HCT116 (cell line): ENCODE data around the gene GNA12. TPM values are rescaled to one million over a fixed set of nuclear protein-coding genes. Genes with fewer than 3 reads are reported as not detected.

Source experiments
- ATAC-seq: fragments of 200-7000 bp; cut with Tn5 transposase; 2 replicates; pipeline ENCODE4 v1.9.1; 2020; ENCODE audit warnings: mild to moderate bottlenecking, moderate library complexity
- BruUV-seq: library from RNA; stranded (reverse); fragments of 400-500 nt; replicated peaks from 2 replicates; lab custom pipeline; 2021; lab: Mats Ljungman, UMichigan
- CTCF ChIA-PET: fragments of 300-600 bp; sonication (Branson Sonifier 250); formaldehyde crosslinking; loops from one replicate; lab custom pipeline; 2021; ENCODE audit warnings: antibody characterized with exemption; lab: Charles Lee
- POLR2A ChIA-PET: fragments of 300-600, 350-600 bp; sonication (Branson Sonifier 250); formaldehyde crosslinking; loops from one replicate; lab custom pipeline; 2021; ENCODE audit warnings: antibody characterized with exemption; lab: Charles Lee
- RAD21 ChIA-PET, 2 experiments: fragments of 300-600 bp; sonication (Branson Sonifier 250); formaldehyde crosslinking; loops; one replicate each; lab custom pipeline; 2023; ENCODE audit warnings: low total read pairs in 2 of 2; ENCODE audit not compliant: uncharacterized antibody in 2 of 2, unreplicated experiment in 2 of 2, low non-redundant PET in 1 of 2; lab: Charles Lee
- DNase-seq: peaks from one replicate; pipeline ENCODE4 v3.0.0-alpha.2; 2010; ENCODE audit warnings: low read depth, low spot score
- H2AFZ ChIP-seq: fragments of 200-600 bp; shearing (Covaris generic), sonication (generic); 2 replicates; pipeline ENCODE4 v1.6.1; 2017; ENCODE audit warnings: low read depth, mixed run types, mixed read lengths, antibody characterized with exemption, low read length; ENCODE audit not compliant: poor library complexity, severe bottlenecking
- H3K27ac ChIP-seq: 2 replicates; pipeline ENCODE4 v1.5.1; 2012; ENCODE audit warnings: low read depth, low read length
- H3K27me3 ChIP-seq: fragments of 200-600 bp; sonication (generic); 2 replicates; pipeline ENCODE4 v1.6.1; 2016; ENCODE audit warnings: mixed run types, low read length, mixed read lengths; ENCODE audit not compliant: insufficient read depth
- H3K36me3 ChIP-seq, 2 experiments: fragments of 200-500 bp in 1 of 2; fragments of 200-600 bp in 1 of 2; sonication (Bioruptor generic) in 1 of 2; sonication (generic) in 1 of 2; 2 replicates each; pipeline versions ENCODE4 v1.5.1 to v1.6.1; 2014 to 2016; ENCODE audit warnings: low read length in 2 of 2, inconsistent platforms in 1 of 2, mixed read lengths in 1 of 2, mixed run types in 1 of 2; ENCODE audit not compliant: insufficient read depth in 2 of 2, control insufficient read depth in 1 of 2
- H3K4me1 ChIP-seq, 2 experiments: fragments of 200-600 bp in 1 of 2; sonication (generic) in 1 of 2; 2 replicates each; pipeline versions ENCODE4 v1.5.1 to v1.6.1; 2012 to 2017; ENCODE audit warnings: low read length in 2 of 2, inconsistent platforms in 1 of 2, mild to moderate bottlenecking in 1 of 2, mixed read lengths in 1 of 2, mixed run types in 1 of 2, moderate library complexity in 1 of 2; ENCODE audit not compliant: insufficient read depth in 2 of 2, control insufficient read depth in 1 of 2
- H3K4me2 ChIP-seq: fragments of 200-600 bp; sonication (generic); 2 replicates; pipeline ENCODE4 v1.6.1; 2017; ENCODE audit warnings: mixed run types, low read length, mixed read lengths
- H3K4me3 ChIP-seq, 2 experiments: fragments of 200-600 bp in 1 of 2; sonication (generic) in 1 of 2; replicated peaks in 1 of 2; 2 replicates each; pipeline ENCODE4 v1.5.1; 2011 to 2016; ENCODE audit warnings: low read length in 2 of 2, control low read depth in 1 of 2, low read depth in 1 of 2, mild to moderate bottlenecking in 1 of 2, mixed read lengths in 1 of 2, mixed run types in 1 of 2
- H3K79me2 ChIP-seq: fragments of 200-600 bp; sonication (generic); 2 replicates; pipeline ENCODE4 v1.6.1; 2017; ENCODE audit warnings: mild to moderate bottlenecking, mixed run types, low read length, moderate library complexity, mixed read lengths; ENCODE audit not compliant: insufficient read depth
- H3K9ac ChIP-seq: fragments of 200-600 bp; sonication (generic); 2 replicates; pipeline ENCODE4 v1.6.1; 2016; ENCODE audit warnings: low read length, mixed read lengths
- H3K9me2 ChIP-seq: fragments of 200-600 bp; sonication (generic), shearing (Covaris generic); 2 replicates; pipeline ENCODE4 v1.6.1; 2017; ENCODE audit warnings: mixed run types, mild to moderate bottlenecking, moderate library complexity; ENCODE audit not compliant: insufficient read depth
- H3K9me3 ChIP-seq, 2 experiments: fragments of 200-500 bp in 1 of 2; fragments of 200-600 bp in 1 of 2; sonication (Bioruptor generic) in 1 of 2; sonication (generic) in 1 of 2; 2 replicates each; pipeline ENCODE4 v1.6.1; 2014 to 2017; ENCODE audit warnings: low read length in 2 of 2, mixed read lengths in 2 of 2, inconsistent platforms in 1 of 2, low read depth in 1 of 2, mild to moderate bottlenecking in 1 of 2, mixed run types in 1 of 2, moderate library complexity in 1 of 2; ENCODE audit not compliant: control insufficient read depth in 1 of 2, insufficient read depth in 1 of 2
- H4K20me1 ChIP-seq: fragments of 200-600 bp; sonication (generic), shearing (Covaris generic); 2 replicates; pipeline ENCODE4 v1.6.1; 2017; ENCODE audit warnings: mixed run types, mild to moderate bottlenecking, moderate library complexity; ENCODE audit not compliant: insufficient read depth
- CBX3 ChIP-seq: IDR thresholded peaks from 2 replicates; pipeline ENCODE4 v1.6.1; 2012; ENCODE audit warnings: low read depth
- ELF1 ChIP-seq: IDR thresholded peaks from 2 replicates; pipeline ENCODE4 v1.6.1; 2012; ENCODE audit warnings: low read depth, borderline replicate concordance
- EZH2 ChIP-seq: fragments of 200-600 bp; sonication (generic); IDR thresholded peaks from 2 replicates; pipeline ENCODE4 v1.6.1; 2017; ENCODE audit warnings: antibody characterized with exemption, mixed run types
- EZH2phosphoT487 ChIP-seq: fragments of 200-600 bp; IDR thresholded peaks from 2 replicates; pipeline ENCODE4 v1.6.1; 2018; ENCODE audit warnings: antibody characterized with exemption, borderline replicate concordance
- FOSL1 ChIP-seq: IDR thresholded peaks from 2 replicates; pipeline ENCODE4 v1.6.1; 2012; ENCODE audit warnings: low read depth
- POLR2A ChIP-seq: IDR thresholded peaks from 2 replicates; pipeline ENCODE4 v1.7.0; 2011; ENCODE audit warnings: borderline replicate concordance; ENCODE audit not compliant: insufficient read depth, insufficient read length; ENCODE audit errors: extremely low read depth
- SIN3A ChIP-seq: IDR thresholded peaks from 2 replicates; pipeline ENCODE4 v1.6.1; 2012; ENCODE audit warnings: low read depth
- SP1 ChIP-seq: IDR thresholded peaks from 2 replicates; pipeline ENCODE4 v1.6.1; 2012; ENCODE audit warnings: low read depth
- SRF ChIP-seq: IDR thresholded peaks from 2 replicates; pipeline ENCODE4 v1.6.1; 2012; ENCODE audit warnings: low read depth
- TCF7L2 ChIP-seq: IDR thresholded peaks from 2 replicates; pipeline ENCODE4 v1.7.0; 2011; ENCODE audit warnings: borderline replicate concordance, inconsistent platforms; ENCODE audit not compliant: insufficient read depth, insufficient read length; ENCODE audit errors: extremely low read depth
- YY1 ChIP-seq: IDR thresholded peaks from 2 replicates; pipeline ENCODE4 v1.6.1; 2011; ENCODE audit warnings: low read length, low read depth, moderate library complexity, mild to moderate bottlenecking; ENCODE audit not compliant: insufficient replicate concordance; ENCODE audit errors: extremely low read depth
- ZFX ChIP-seq: fragments of 450-650 bp; IDR thresholded peaks from 2 replicates; pipeline ENCODE4 v1.6.1; 2017
- ZNF274 ChIP-seq: fragments of 200-500 bp; sonication (Bioruptor generic); IDR thresholded peaks from 2 replicates; pipeline ENCODE4 v1.6.1; 2014; ENCODE audit warnings: mild to moderate bottlenecking, low read depth, low read length, inconsistent platforms
- intact Hi-C: fragments of 100-400 bp; cut with micrococcal nuclease; formaldehyde crosslinking; loops from 2 replicates; pipeline ENCODE4 v1.10.0; 2022
- total RNA-seq: library from RNA; stranded (reverse); gene quantifications from one replicate; pipeline ENCODE4 v1.2.1, GENCODE V29; 2021; ENCODE audit not compliant: unreplicated experiment
- TF ChIP-seq, protein P1 (sequence below): IDR thresholded peaks from 2 replicates; pipeline ENCODE4 v1.6.1; 2012
- TF ChIP-seq, protein P2 (sequence below): IDR thresholded peaks from 2 replicates; pipeline ENCODE4 v1.6.1; 2011; ENCODE audit warnings: mild to moderate bottlenecking, low read length, moderate library complexity; ENCODE audit not compliant: insufficient replicate concordance; ENCODE audit errors: extremely low read depth
- TF ChIP-seq, protein P3 (sequence below): IDR thresholded peaks from 2 replicates; pipeline ENCODE4 v1.6.1; 2012

The GNA12 gene
- total RNA-seq, 1 experiment from 2014 or later, result 32.6 TPM

DNA sequence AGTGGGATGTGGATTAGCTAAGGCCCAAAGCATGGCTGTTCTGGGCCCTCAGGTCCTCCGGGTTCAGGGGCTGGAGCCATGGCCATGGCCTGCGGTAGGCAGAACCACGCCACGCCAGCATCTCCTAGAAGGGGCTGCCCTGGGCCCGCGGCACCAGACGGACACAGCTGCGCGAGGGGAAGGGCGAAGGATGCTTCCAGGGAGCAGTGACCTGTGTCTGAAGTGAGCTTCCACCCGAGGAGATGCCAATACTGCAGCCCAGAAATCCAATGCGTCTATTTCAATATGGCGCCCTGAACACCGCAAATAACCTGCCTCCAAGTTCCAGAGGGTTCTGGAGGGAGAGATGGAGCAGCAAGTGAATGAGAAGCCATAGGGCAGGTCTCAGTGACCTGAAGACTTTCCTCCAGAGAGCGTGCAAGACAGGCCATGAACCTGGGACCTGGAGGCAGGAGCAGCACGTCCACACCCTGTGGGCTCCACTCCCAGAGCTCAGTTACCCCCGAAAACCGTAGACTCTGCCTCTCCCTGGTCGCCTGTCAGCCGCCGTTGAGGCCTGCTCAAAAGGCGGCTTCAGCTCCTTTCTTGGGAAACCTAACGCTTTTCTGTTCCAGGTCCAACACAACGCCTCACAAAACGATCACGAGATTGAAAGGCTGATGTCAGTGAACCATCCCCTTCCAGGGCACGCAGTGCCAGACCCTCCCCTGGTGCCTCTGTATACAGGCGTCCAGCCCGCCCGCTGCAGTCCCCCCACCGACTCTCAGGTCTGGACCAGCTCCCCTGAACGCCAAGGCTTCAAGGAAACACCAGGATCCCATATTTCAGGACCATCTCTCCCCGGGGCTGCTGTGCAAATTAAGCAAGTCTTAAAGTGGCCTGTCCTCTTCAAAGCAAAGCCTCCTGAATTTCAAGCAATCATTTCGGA, 118.7 kb downstream of the GNA12 start:
- Histone ChIP-seq H3K27ac (no peak overlapping the region), H3K4me1 (peaks cover 7 to 11% of the 10 kb centered on the region in 2 experiments), H3K4me3 (no peak overlapping the region), H3K79me2 (no peaks in the 10 kb centered on the region), H3K36me3 (no peaks in the 10 kb centered on the region), H2AFZ (no peak overlapping the region), H3K27me3 (no peaks in the 10 kb centered on the region), H4K20me1 (no peaks in the 10 kb centered on the region), H3K9me3 (no peaks in the 10 kb centered on the region), H3K9ac (no peak overlapping the region), H3K4me2 (no peak overlapping the region), H3K9me2 (no peaks in the 10 kb centered on the region)
- DNase-seq (no peak), ATAC-seq (no peak)
- intact Hi-C loops, result no loop called here
- TF ChIP-seq CBX3 (no peak), ZNF274 (no peak), FOSL1 (no peak), ZFX (no peak), POLR2A (no peak), YY1 (no peak)
- no TSS peak for BruUV-seq
- RAD21 ChIA-PET, result no interaction called here
- CTCF ChIA-PET, result no interaction called here
- POLR2A ChIA-PET, result no interaction called here

DNA sequence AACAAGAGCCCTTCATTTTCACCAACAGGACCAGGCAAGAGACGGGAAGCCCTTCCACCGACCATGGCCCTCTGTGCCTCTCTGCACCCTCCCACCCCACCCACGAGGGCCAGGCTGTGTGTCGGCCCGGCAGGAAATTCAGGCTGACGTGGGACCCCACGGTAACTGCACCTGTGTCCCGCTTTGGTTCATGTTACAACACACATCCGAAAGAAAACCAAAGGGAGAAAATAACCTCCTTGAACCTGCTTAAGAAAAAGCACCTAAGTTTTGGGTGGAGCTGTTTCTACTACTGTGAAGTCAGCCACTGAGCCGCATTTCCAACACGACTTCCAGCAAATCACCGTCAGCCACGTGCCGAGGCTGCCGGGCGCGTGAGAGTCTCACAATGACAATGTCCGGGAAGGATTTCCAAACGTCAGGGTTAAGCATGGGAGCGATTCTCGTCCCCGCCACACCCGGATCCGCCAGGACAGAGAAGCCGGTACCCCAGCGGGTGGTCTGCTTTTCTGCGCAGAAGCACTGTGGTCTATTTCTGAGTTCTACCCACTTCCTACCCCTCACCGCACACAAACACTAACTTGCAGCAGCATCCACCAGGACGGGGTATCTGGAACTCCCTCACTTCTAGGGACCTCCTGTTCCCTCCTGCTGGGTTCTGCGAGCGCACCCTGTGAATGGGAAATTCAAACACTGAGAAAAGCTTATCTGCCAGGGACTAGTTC, 119.5 kb downstream of the GNA12 start:
- TF ChIP-seq SIN3A (no peak), POLR2A (no peak), TCF7L2 (no peak), SRF (no peak), SP1 (no peak), EZH2 (no peak), YY1 (no peak), ELF1 (no peak), EZH2phosphoT487 (no peak), FOSL1 (no peak)
- TF ChIP-seq, protein P1, sequence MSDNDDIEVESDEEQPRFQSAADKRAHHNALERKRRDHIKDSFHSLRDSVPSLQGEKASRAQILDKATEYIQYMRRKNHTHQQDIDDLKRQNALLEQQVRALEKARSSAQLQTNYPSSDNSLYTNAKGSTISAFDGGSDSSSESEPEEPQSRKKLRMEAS, result no peak
- TF ChIP-seq, protein P2, sequence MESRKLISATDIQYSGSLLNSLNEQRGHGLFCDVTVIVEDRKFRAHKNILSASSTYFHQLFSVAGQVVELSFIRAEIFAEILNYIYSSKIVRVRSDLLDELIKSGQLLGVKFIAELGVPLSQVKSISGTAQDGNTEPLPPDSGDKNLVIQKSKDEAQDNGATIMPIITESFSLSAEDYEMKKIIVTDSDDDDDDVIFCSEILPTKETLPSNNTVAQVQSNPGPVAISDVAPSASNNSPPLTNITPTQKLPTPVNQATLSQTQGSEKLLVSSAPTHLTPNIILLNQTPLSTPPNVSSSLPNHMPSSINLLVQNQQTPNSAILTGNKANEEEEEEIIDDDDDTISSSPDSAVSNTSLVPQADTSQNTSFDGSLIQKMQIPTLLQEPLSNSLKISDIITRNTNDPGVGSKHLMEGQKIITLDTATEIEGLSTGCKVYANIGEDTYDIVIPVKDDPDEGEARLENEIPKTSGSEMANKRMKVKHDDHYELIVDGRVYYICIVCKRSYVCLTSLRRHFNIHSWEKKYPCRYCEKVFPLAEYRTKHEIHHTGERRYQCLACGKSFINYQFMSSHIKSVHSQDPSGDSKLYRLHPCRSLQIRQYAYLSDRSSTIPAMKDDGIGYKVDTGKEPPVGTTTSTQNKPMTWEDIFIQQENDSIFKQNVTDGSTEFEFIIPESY, result no peak
- TF ChIP-seq, protein P3, sequence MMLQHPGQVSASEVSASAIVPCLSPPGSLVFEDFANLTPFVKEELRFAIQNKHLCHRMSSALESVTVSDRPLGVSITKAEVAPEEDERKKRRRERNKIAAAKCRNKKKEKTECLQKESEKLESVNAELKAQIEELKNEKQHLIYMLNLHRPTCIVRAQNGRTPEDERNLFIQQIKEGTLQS, result no peak
- ChIA-PET RAD21 (no interaction called here), POLR2A (no interaction called here)

More for the DNA sequence above, 119.5 kb downstream of the GNA12 start:
- no peak for DNase-seq
- no peaks in the 10 kb centered on the region for H3K9me3 ChIP-seq
- no peaks in the 10 kb centered on the region for H3K27me3 ChIP-seq
- no peaks in the 10 kb centered on the region for H3K9me2 ChIP-seq
- H3K4me3 ChIP-seq, result no peak overlapping the region
- H3K4me2 ChIP-seq, result no peak overlapping the region
- no peak for ATAC-seq
- no peak overlapping the region for H3K27ac ChIP-seq
- intact Hi-C loops, result loop anchor here (5.0 kb wide), 1 partner anchor 98 kb away; no protein-coding TSS in a partner anchor
- no peaks in the 10 kb centered on the region for H4K20me1 ChIP-seq
- no peaks in the 10 kb centered on the region for H3K79me2 ChIP-seq
- peaks cover 11 to 14% of the 10 kb centered on the region in 2 experiments for H3K4me1 ChIP-seq
- CTCF ChIA-PET, result no interaction called here
- H3K36me3 ChIP-seq, result no peaks in the 10 kb centered on the region
- no peak overlapping the region for H3K9ac ChIP-seq
- H2AFZ ChIP-seq, result no peak overlapping the region
- BruUV-seq, result no TSS peak
